Transverse colon (tissue), 3 donors: Measurements from ENCODE around the gene CCNL1.

Source experiments
- CTCF ChIP-seq, 5 experiments: fragments of 200-600 bp in 3 of 5; fragments of 450-650 bp in 2 of 5; sonication (generic) in 3 of 5; IDR thresholded peaks; 1 replicate in 2 of 5; 2 replicates in 3 of 5; pipeline ENCODE4 v1.5.1; 2016 to 2017; ENCODE audit warnings: antibody characterized with exemption in 5 of 5, inconsistent platforms in 3 of 5, mild to moderate bottlenecking in 2 of 5, moderate library complexity in 1 of 5
- POLR2A ChIP-seq: fragments of 450-650 bp; IDR thresholded peaks from one replicate; pipeline ENCODE4 v1.6.1; 2016; ENCODE audit warnings: antibody characterized with exemption, mild to moderate bottlenecking, moderate library complexity

GRCh38 chr3:157104928-157105652 is 54.9 kb downstream of the CCNL1 start:
- TF ChIP-seq CTCF (IDR thresholded peaks at IDR 0.05), result no peak
- TF ChIP-seq POLR2A, result no peak
